ENCODE measurements around the gene PDZD7.

Gene PDZD7

GRCh38 chr10:101031128-101031795 is at the start of gene PDZD7, which contains the start of gene SFXN3:
PDZD7 (minus strand) TSS chr10:101031129; CDS start chr10:101030219, 910 bp downstream.
SFXN3 (plus strand) TSS chr10:101031234; CDS start chr10:101034695, 3,461 bp downstream.
- peak; percentile 96 for DNase-seq

- no peak for DNase-seq
Measured at GRCh38 chr10:101079874-101080273, 48.9 kb upstream of the PDZD7 start.

DNA sequence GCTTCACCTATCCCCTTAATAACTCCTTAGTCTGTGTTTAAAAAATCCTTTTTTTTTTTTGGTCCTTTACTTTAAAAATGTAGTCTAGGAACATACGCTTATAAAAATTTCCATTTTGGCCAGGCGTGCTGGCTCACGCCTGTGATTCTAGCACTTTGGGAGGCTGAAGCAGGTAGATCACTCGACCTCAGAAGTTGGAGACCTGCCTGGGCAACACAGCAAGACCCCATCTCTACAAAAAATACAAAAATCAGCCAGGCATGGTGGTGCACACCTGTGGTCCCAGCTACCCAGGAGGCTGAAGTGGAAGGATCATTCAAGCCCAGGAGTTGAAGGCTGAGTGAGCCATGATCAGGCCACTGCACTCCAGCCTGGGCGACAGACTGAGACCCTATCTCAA is 45.7 kb upstream of the PDZD7 start:
- DNase-seq: no peak

DNA sequence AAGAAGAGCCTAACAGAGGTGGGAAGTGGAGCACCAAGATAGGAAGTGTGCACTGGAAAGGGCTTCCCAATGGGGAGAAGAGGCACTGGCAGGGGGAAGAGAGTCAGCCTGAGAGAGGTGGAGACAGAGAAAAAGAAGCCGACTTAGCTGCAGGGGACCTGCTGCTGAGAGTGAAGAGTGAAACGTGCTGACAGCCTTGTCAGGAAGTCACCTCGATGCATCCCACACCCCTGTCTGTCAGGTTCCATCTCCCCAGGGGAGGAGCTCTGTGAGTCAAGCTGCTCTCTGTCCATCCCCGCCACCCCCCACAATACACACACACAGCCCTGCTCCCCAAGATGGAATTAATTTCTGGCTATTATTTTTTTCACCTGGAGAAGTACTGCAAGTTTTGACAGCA is 44.8 kb upstream of the PDZD7 start:
- DNase-seq: no peak

- no peak for DNase-seq
Measured at GRCh38 chr10:101073631-101074030, 42.7 kb upstream of the PDZD7 start.

GRCh38 chr10:101072923-101073322 is 42.0 kb upstream of the PDZD7 start:
- no peak for DNase-seq

GRCh38 chr10:101071885-101072433 is 41.0 kb upstream of the PDZD7 start:
- no peak for DNase-seq

DNA sequence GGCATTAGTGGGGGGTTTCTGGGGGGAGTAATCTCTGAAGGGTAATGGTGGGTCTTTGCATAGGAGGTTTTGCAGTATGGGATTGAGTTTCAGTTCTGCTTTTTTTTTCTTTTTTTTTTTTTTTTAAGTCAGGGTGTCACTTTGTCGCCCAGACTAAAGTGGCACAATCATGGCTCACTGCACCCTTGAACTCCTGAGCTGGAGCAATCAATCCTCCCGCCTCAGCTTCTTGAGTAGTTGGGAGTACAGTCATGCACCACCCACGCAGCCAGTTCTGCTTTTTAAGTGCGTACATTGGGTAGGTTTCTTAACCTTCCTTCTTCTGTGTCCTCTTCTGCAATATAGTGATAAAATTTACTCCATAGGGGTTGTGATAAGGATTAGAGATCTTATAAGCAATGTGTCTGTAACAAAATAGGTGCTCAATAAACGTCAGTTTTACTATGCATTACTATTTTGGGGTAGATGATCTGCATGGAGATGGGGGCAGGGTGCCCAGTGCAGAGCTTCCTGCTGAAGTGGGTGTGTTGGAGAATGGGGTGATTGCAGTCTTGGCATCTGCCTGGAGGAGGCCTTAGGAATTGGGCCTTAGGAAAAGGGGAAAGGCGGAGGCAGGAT is 40.4 kb upstream of the PDZD7 start:
- no peak for DNase-seq

DNA sequence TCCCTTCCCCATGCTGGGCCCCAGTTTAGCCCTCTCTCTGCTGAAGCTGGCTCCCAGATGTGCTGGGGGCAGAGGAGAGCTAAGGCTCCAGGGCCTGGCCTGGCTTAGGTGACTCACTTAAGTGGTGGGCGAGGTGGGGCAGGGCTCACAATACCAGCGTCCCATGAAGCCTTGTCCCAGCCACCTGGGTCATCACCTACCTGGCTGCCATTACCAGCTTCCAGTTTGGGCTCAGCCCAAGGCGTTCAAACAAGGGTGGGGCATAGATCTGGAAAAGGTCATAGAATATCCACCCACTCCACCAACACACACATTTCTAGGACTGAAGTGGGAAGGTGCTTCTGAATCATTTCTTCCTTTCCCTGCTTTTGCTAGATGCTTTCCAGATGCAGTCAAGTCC is 39.2 kb upstream of the PDZD7 start:
- DNase-seq: no peak

DNA sequence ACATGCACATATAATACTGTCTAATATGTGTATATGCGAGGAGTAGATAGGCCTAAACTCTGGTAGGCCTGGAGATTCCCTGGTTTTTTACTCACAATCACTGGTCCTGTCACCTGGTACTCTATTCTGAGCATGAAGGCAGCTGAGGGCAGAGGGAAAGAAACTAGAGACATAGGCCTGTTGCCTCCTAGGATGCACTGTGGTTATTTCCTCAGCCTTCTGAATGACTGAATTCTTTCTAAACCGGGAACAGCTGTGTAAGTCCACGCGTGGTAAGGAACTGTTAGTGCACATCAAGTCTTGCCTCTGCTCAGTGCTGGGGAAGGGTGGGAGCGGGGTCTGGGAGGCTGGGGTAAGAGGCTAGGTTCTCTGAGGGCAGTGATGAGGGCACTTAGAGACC is 38.5 kb upstream of the PDZD7 start:
- DNase-seq: no peak

- peak; percentile 91 for DNase-seq
Measured at GRCh38 chr10:101067356-101068083, 36.6 kb upstream of the PDZD7 start.

DNA sequence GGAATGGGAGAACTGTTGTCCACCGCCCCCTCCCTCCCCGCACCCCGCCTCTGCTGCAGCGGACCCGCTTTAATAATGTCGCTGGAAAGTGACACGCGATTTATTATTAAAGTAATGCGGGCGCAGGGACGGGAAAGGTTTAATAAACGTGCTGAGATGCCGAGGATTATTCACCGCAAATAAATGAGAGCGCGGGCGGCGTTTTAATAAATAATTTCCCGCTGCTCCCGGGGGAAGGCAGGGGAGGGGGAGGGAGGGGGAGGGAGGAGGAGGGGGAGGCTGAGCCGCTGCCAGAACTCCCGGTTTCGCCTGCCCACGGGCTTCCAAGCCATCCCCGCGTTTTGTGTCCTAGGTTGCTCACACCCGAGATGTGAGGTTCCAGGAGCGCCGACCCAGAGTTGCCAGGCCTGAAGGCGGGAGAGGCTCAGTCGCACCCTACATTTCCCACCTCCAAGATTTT is 36.0 kb upstream of the PDZD7 start:
- DNase-seq: no peak

DNA sequence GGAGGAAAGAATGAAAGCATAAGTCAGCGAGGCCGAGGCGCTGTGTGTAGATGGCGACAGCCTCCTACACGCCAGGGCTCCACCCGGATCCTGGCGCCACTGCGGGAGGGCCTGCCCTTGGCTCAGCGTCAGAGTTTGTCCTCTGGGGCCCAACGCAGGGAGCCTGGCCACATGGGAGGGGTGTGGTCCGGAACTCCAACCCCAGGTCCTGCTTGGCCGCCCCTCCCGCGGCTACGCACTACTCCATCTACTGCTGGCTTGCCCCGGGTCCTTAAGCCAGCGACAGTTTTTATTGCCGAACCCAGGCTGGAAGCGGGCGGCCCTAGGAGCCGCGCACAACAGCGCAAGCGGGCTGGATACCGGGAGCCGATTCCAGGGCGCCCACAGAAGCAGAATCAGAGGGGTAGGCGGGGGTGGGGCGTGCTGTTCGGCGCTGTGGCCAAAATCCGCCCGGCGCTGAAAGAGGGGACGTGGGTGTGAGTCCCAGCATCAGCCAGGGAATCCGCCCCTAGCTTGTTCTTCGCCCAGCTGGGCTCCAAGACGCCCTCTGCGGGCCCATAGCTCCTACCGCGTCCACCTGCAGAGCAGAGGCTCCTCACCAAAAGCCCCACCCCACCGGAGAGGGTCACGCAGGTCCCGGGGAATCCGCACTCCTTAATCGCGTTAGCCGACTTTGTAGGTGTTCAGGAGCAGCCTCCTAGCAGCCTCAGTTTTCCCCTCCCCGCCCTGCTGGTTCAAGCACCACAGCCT is 35.4 kb upstream of the PDZD7 start:
- DNase-seq: peak; percentile 89

- DNase-seq: no peak
Measured at GRCh38 chr10:101065481-101066145, 34.7 kb upstream of the PDZD7 start.

GRCh38 chr10:101064415-101065030 is 33.6 kb upstream of the PDZD7 start:
- no peak for DNase-seq

DNA sequence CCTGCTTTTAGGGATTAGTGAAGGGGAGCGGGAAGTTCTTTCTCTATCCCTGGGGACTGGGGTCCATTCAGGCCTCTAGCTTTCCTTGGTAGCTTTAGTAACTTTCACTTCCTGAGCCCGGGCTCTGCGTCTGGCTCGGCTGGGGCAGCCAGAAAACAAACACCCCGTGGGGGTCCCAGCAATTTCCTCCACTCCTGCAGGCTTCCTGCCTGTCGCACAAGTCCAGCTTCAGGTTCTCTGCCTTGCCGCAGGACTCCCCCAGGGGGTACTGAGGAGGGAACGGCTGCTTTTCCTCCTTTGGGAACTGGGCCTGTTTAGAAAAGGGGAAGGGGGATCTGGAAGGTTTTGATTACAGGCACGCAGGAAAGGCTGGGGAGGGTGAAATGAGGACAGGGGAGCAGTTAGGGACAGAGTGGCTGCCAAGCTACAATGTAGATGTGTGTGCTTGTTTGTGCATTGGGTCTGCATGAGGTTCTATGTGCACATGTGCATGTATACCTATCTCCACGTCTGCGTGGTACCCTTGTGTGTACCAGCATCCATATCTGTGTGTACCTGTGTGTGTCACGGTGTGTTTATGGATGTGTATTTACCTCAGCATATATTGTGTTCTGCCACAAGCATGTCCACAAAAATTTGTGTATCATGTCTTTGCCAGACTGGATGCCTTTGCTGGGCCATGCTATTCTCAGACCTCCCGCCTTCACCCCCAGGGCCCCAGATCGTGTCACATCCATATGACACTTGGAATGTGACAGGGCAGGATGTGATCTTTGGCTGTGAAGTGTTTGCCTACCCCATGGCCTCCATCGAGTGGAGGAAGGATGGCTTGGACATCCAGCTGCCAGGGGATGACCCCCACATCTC is 32.9 kb upstream of the PDZD7 start:
- DNase-seq: no peak

- no peak for DNase-seq
Measured at GRCh38 chr10:101063050-101063525, 32.2 kb upstream of the PDZD7 start.

- peak; percentile 95 for DNase-seq
Measured at GRCh38 chr10:101062232-101063049, 31.5 kb upstream of the PDZD7 start.

DNA sequence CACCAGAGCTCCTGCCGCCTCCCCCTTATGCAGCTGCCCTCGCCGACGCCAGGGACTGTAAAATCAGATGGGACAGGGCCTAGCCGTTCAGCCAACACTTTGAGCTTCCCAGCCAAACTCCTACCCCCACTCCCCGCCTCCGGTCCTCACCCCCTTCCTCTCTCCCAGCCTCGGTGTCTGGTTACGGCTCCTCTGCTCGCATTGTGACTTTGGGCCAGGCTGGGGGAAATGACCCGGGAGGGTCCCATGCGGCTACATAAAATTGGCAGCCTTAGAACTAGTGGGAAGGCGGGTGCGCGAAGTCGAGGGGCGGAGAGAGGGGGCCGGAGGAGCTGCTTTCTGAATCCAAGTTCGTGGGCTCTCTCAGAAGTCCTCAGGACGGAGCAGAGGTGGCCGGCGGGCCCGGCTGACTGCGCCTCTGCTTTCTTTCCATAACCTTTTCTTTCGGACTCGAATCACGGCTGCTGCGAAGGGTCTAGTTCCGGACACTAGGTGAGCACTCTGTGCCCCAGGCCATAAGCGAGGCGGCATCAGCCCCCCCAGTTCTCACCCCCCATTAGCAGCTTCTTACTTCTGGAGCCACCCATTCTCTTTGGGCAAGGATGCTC is 30.8 kb upstream of the PDZD7 start, which contains the start of gene KAZALD1:
Gene KAZALD1, plus strand, starts transcription at position 366 of the 608 bp plus-strand sequence. CDS start 604 bp downstream, outside the sequence.
- DNase-seq: peak; percentile 73
